ENCODE measurements around the gene TADA2B.

DNA sequence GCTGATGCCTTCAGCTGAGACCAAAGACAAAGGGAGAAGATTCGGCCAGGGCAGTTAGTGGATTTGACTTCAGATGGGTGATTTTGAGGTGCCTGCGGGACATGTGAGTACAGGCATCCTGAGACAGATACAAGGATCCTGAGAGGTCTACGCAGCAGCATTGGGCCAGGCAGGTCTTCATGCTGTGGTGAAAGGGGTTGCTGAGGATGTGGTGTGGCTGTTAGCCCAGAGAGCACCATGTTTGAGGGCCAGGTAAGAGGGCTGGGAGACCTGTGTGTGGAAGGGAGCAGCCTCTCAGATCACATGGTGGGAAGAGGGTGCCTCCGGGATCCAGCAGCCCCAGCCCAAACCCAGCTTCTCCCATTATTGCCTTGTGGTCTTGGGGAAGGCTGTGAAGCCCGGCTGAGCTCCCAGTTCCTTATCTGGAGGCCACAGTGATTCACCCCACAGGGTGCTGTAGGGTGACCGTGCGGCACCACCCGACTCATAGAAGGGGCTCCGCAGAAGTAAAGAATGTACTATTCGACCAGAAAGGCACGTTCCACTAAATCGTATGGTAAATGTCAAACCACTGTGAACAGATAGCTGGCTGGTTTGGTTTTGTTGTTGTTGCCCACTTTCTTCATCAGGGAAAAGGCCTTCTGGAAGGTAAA lies 27.7 kb upstream of the TADA2B start:
- TF ChIP-seq, protein P1, sequence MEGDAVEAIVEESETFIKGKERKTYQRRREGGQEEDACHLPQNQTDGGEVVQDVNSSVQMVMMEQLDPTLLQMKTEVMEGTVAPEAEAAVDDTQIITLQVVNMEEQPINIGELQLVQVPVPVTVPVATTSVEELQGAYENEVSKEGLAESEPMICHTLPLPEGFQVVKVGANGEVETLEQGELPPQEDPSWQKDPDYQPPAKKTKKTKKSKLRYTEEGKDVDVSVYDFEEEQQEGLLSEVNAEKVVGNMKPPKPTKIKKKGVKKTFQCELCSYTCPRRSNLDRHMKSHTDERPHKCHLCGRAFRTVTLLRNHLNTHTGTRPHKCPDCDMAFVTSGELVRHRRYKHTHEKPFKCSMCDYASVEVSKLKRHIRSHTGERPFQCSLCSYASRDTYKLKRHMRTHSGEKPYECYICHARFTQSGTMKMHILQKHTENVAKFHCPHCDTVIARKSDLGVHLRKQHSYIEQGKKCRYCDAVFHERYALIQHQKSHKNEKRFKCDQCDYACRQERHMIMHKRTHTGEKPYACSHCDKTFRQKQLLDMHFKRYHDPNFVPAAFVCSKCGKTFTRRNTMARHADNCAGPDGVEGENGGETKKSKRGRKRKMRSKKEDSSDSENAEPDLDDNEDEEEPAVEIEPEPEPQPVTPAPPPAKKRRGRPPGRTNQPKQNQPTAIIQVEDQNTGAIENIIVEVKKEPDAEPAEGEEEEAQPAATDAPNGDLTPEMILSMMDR (IDR thresholded peaks at IDR 0.05; ENCODE audit: poor library complexity): no peak
- TF ChIP-seq EZH2phosphoT487 (IDR thresholded peaks at IDR 0.05; ENCODE audit: low read depth, severe bottlenecking, unreplicated experiment): no peak
- no peak for TF ChIP-seq EZH2 (IDR thresholded peaks at IDR 0.05; ENCODE audit: borderline replicate concordance)

All from hepatocyte (in vitro differentiated cells).